ENCODE measurements around the gene IPMK.

DNA sequence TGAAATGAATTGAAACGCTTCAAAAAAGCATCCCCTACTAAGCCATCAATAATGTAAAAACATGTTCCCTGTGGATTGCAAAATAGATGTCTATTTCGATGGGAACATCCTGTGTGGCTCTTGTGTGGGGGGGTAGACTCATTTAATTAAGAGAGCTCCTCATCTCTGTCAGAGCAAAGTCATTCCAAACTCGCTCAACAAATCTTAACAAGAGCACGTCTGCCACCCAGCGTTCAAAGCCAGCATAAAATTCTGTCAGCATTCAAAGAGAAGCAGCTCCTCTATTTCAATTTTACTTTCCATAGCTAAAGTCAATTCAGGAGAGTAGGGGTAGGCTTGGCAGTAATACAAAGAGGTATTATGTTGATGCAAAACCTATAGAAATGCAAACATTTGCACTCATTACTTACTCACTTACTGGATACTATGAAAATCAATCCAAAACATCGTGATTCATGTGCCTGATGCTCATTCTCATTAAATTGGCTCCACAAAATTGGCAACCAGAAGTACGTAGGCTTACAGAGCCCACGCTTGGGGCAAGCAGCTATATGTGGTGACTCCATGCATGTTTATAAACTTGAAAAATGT, 114.9 kb downstream of the IPMK start:
- TF ChIP-seq EP300 (IDR thresholded peaks at IDR 0.05; ENCODE audit: borderline replicate concordance) (no peak), RAD21 (IDR thresholded peaks at IDR 0.05; ENCODE audit: low read depth) (peak; percentile 77), EGR1 (IDR thresholded peaks at IDR 0.05) (no peak), CEBPB (IDR thresholded peaks at IDR 0.05) (no peak), ZBTB7A (IDR thresholded peaks at IDR 0.05; ENCODE audit: low read depth) (no peak), TCF12 (IDR thresholded peaks at IDR 0.05; ENCODE audit: low read depth) (no peak), YY1 (IDR thresholded peaks at IDR 0.05; ENCODE audit: low read depth) (no peak), CREB1 (IDR thresholded peaks at IDR 0.05; ENCODE audit: low read depth) (no peak)
- TF ChIP-seq, protein P1, sequence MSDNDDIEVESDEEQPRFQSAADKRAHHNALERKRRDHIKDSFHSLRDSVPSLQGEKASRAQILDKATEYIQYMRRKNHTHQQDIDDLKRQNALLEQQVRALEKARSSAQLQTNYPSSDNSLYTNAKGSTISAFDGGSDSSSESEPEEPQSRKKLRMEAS (IDR thresholded peaks at IDR 0.05): no peak
- TF ChIP-seq, protein P2, sequence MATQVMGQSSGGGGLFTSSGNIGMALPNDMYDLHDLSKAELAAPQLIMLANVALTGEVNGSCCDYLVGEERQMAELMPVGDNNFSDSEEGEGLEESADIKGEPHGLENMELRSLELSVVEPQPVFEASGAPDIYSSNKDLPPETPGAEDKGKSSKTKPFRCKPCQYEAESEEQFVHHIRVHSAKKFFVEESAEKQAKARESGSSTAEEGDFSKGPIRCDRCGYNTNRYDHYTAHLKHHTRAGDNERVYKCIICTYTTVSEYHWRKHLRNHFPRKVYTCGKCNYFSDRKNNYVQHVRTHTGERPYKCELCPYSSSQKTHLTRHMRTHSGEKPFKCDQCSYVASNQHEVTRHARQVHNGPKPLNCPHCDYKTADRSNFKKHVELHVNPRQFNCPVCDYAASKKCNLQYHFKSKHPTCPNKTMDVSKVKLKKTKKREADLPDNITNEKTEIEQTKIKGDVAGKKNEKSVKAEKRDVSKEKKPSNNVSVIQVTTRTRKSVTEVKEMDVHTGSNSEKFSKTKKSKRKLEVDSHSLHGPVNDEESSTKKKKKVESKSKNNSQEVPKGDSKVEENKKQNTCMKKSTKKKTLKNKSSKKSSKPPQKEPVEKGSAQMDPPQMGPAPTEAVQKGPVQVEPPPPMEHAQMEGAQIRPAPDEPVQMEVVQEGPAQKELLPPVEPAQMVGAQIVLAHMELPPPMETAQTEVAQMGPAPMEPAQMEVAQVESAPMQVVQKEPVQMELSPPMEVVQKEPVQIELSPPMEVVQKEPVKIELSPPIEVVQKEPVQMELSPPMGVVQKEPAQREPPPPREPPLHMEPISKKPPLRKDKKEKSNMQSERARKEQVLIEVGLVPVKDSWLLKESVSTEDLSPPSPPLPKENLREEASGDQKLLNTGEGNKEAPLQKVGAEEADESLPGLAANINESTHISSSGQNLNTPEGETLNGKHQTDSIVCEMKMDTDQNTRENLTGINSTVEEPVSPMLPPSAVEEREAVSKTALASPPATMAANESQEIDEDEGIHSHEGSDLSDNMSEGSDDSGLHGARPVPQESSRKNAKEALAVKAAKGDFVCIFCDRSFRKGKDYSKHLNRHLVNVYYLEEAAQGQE (IDR thresholded peaks at IDR 0.05; ENCODE audit: low read depth): no peak

All from Ishikawa (cell line).